NT2/D1 (cell line): ENCODE results near the gene GPC6.

Experiments used
- SUZ12 ChIP-seq: IDR thresholded peaks from 2 replicates; pipeline ENCODE4 v1.6.1; 2011; ENCODE audit not compliant: insufficient read length, insufficient read depth; ENCODE audit errors: extremely low read depth
- YY1 ChIP-seq: IDR thresholded peaks from 2 replicates; pipeline ENCODE4 v1.6.1; 2011; ENCODE audit not compliant: insufficient read length, insufficient read depth
- ZNF274 ChIP-seq: IDR thresholded peaks from 2 replicates; pipeline ENCODE4 v1.6.1; 2011; ENCODE audit warnings: mild to moderate bottlenecking, low read depth, low read length

DNA sequence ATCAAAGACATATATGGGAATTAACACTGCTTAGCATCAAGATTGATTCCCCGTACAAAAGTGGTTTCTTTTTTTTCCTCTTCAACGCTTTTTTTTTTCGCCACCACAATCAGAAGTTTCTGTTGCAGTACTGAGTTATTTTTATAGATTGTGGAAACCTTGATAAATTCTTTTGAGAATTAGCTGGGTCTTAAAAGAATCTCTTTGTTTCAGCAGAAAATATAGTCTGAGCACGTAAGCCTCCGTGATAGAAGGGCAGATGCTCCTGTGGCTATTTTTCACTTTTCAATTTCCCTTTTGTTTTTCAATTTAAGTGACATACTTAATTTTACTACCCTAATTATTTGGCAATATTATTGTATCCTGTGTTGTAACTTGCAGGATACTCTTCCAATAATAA is 721.0 kb downstream of the GPC6 start:
- TF ChIP-seq SUZ12, result no peak
- TF ChIP-seq ZNF274, result no peak
- no peak for TF ChIP-seq YY1
